HTR-8/SVneo (cell line): ENCODE measurements around the gene CD2AP.
"Not testable (repeated sequence)": the region's sequence is repeated elsewhere in the genome, so short reads cannot be mapped to it uniquely, and the experiment has no call there.

Source experiments
- DNase-seq: peaks from one replicate; pipeline ENCODE4 v3.0.0; 2011; ENCODE audit warnings: low spot score, mixed read lengths; ENCODE audit not compliant: insufficient read length
- FAIRE-seq: peaks from 2 replicates; lab custom pipeline; 2011; peaks lifted over from hg19 to GRCh38; lab: Jason Lieb, UNC

Gene CD2AP

DNA sequence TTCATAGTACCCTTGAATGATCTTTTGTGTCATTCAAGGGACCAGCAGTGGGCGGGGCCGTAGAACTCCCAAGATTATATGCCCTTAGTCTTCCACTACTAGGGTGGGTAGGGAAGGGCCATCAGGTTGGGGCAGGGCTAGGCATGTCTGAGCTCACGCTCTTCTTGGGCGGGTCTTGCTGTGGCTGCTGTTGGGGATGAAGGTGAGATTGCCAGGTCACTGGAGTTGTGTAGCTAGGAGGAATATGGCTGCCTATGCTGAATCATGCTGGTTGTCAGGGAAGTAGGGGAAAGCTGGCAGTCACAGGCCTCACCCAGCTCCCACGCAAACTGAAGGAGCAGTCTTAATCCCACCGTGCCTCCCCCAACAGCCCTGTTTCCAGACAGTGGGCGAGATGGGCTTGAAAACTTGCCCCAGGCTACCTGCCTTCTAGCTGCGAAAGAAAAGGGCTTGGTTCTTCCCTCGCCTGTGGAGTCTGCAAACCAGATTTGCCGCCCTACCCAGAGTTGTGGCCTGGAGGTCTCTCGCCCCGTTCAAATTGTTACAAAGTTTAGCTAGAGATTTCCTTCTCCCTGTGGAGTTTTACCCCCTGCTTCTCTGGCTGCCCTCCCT, 144.4 kb downstream of the CD2AP start:
- FAIRE-seq (peak; percentile 20), DNase-seq (no peak)

DNA sequence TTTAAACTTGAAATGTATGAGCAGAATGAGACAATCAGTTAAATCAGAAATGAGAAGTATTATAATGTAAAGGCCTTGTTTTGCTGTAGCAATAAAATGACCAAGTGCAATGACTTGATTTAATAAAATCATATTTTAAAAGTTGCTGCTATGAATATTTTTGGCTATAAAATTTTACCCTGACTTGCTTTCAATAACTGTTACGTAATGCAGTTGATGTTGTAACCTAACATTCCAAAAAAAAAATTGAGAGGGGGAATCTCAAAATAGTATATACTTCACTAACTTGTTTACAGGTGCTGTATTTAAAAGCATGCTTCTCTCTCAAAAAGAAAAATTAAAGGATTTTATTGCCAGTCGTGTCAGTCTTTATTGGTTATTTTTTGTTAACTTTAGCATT, 149.2 kb downstream of the CD2AP start:
- DNase-seq = no peak
- FAIRE-seq = no peak

DNA sequence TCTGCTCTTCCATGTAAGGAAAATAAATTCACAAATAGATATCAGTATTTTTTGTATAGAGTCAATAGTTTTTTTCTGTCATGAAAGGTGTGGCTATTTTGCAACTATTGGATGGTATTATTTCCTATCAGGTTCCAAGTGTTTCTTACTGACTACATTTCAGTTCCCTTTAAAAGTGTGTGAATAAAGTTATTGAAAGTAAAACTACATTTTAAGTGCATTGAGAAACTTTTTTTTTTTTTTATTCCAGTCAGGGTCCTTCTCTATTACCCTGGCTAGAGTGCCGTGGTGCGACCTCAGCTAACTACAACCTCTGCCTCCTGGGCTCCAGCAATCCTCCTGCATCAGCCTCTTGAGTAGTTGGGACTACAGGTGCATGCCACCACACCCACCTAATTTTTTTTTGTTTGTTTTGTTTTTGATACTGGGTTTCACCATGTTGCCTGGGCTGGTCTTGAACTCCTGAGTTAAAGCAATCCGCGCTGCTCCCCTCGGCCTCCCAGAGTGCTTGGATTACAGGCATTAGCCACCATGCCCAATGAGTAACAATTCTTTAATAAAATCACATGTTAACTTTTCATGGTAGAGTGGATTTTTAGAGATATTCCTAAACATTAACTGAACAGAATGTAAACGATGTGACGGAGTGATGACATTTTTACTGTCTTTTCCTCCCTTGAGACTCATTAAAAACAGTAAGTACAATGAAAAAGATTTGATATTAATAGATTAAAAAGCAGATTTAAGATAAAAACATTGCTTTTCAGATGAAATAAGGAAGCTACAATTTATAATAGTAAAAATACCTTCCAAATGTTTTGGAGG, 151.1 kb downstream of the CD2AP start:
- DNase-seq = no peak
- no peak for FAIRE-seq

DNA sequence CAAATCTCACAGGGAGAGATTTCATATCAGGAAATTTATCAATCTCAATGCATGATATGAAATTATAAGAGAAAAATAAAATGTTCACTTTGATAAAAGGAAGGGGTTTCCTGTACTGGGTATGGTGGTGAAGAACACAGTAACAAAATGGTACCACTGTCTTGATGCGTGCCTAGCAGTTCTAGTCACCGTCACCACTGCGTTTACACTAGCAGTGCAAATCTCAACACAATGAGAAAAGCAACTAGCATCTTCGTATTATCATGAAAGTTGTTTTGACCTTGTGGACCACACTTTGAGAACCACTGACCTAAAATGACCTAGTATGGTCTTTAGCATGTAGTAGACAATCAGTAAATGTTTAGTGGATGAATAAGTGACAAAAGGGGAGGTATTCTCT, 152.4 kb downstream of the CD2AP start:
- DNase-seq (no peak), FAIRE-seq (no peak)

DNA sequence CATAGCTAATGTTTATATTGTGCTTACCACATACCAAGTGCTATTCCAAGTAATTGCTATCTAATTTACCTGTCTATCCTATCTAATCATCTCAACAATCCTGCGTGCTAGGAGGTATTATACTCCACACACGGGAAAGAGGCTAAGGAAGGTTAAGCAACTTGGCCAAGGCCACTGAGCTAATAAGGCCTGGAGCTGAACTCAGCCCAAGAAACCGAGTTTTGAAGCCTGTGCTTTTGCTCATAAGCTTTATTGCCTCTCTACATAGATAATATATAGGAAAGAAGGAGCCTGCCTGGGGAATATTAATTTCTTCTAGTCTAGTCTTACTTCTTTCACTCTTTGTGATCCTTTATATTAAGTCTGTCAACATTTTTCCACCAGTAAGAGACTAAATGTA, 153.0 kb downstream of the CD2AP start:
- FAIRE-seq (no peak), DNase-seq (no peak)

DNA sequence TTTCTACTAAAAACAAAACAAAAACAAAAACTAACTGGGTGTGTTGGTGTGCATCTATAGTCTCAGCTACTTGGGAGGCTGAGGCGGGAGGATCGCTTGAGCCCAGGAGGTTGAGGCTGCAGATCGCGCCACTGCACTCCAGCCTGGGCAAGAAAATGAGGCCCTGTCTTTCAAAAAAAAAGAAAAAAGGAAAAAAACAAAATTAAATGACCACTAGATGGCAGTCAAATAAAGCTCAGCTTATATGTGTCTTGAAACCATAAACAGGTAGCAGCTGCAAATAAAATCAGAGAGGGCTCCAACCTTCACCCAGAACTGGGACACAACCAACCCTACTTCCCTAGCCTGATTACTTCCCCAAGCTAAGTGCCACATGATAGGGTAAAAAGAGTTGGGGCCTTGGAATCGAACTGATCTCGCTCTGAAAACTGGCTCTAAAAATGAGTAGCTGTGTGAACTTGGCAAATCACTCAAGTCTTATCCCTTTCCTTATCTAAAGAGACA, 153.7 kb downstream of the CD2AP start:
- FAIRE-seq (no peak), DNase-seq (peak; percentile 39)

DNA sequence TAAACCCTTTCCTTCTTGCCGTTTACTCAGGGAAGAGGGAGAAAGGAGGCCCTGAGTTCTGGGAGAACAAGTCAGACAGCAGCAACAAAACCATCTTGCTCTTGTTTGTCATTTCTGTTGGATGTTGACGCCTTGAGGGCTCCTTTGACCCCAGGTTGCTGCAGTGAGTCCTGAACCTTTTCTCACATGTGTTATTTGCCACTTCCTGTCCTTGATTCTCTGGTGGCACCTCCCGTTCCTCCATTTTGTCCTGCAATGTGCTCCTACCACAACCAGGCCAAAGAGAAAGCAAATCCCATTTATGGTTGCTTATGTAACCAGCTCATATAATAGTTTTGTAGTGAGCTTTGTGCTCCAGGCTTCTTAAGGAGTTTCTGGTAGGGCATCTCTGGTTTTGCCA, 154.2 kb downstream of the CD2AP start:
- FAIRE-seq (no peak), DNase-seq (no peak)

DNA sequence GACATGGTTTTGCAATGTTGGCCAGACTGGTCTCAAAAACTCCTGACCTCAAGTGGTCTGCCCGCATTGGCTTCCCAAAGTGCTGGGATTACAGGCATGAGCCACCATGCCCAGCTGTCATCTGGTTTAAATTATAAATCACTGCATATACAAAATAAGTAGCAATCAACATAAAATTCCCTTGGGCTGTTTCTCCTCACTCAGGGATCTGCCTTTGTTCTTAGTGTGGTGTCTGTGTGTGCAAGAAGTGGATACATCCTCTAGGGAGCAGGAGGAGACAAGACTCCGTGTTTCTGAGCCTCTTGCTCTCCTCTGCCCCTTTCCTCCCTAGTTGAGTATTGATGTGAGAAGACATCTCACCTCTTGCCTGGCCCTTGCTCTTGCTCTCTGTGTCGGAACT, 155.6 kb downstream of the CD2AP start:
- FAIRE-seq (no peak), DNase-seq (peak; percentile 36)

DNA sequence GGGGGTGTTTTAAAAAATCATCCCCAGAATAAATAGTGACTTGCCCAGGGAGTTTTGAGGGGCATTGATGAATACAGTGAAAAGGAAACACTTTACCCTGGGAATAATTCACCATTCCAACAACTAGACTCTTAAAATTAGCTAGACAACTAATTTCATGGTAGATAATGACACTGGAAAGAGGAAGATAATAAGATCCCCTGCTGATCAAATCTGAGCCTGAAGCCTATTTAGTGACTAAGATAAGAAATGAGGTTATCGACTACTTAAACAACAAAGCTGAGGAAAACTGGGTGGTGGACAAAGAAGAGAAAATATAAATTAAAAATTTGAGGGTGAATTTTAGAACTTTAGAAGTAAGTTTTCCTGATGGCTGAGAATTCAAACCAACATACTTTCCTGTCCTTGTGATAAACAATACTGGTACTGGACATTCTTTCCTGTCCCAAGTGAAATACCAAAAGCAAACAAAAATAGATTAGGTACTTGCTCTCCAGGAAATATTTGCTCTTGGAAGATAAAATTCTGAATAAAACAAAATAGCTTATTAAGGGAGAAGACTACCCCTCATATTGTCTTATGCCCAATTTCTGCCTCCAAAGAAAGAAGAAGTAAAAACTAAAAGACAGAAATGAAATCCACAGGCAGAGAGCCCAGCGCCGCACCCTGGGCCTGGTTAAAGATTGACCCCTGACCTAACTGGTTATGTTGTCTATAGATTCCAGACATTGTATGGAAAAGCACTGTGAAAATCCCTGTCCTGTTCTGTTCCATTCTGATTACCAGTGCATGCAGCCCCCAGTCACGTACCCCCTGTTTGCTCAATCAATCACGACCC, 156.8 kb downstream of the CD2AP start:
- DNase-seq (no peak), FAIRE-seq (no peak)

DNA sequence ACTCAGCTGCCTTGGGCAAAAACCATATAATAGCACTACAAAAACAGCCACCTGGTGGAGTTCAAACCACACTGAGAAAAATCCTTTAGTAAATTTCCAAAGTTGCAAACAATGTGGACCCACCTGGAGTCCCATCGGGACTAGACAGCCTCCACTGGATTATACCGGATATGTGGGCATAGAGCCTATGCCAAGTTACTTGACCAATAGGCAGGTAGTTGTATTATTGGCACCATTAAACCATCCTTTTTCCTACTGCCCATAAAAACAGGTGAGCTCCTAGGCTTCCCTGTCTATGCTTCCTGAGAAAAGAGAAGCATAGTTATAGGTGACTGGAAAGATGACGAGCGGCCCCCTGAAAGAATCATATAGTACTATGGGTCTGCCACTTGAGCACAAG, 169.1 kb downstream of the CD2AP start:
- DNase-seq = no peak
- no peak for FAIRE-seq

DNA sequence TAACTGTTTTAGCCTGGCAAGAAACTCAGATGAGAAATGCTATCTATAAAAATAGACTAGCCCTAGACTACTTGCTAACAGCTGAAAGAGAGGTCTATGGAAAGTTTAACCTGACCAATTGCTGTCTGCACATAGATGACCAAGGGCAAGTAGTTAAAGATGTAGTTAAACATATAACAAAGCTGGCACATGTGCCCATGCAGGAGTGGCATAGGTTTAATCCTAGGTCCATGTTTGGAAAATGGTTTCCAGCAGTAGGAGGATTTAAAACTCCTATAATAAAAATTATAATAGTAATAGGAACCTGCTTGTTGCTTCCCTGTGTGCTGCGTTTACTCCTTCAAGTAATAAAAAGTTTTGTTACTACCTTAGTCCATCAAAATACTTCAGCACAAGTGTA, 169.6 kb downstream of the CD2AP start:
- DNase-seq = no peak
- FAIRE-seq = no peak

DNA sequence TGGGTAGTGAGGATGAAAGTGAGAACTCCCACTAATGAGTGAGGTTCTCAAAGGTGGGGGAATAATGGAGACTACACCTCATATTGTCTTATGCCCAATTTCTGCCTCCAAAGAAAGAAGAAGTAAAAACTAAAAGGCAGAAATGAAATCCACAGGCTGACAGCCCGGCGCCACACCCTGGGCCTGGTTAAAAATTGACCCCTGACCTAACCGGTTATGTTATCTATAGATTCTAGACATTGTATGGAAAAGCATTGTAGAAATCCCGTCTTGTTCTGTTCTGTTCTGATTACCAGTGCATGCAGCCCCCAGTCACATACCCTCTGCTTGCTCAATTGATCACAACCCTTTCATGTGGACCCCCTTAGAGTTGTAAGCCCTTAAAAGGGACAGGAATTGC, 170.0 kb downstream of the CD2AP start:
- not testable (repeated sequence) for FAIRE-seq, DNase-seq

DNA sequence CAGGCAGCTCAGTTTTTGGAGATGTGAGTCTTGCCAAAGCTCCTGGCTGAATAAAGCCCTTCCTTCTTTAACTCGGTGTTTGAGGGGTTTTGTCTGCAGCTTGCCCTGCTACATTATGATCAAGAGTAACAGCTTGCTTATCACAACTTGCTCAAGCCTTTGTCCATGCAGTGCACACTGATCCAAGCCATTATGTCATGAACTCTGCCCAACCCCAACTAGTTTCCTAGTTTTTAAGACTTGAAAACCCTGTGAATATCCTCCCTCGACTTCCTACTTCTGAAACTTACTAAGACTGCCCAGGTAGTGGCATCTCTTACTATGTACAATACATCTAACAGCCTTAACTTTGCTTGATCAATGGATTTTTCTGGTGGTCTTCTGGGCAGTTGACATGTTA, 170.4 kb downstream of the CD2AP start:
- FAIRE-seq (no peak), DNase-seq (no peak)

DNA sequence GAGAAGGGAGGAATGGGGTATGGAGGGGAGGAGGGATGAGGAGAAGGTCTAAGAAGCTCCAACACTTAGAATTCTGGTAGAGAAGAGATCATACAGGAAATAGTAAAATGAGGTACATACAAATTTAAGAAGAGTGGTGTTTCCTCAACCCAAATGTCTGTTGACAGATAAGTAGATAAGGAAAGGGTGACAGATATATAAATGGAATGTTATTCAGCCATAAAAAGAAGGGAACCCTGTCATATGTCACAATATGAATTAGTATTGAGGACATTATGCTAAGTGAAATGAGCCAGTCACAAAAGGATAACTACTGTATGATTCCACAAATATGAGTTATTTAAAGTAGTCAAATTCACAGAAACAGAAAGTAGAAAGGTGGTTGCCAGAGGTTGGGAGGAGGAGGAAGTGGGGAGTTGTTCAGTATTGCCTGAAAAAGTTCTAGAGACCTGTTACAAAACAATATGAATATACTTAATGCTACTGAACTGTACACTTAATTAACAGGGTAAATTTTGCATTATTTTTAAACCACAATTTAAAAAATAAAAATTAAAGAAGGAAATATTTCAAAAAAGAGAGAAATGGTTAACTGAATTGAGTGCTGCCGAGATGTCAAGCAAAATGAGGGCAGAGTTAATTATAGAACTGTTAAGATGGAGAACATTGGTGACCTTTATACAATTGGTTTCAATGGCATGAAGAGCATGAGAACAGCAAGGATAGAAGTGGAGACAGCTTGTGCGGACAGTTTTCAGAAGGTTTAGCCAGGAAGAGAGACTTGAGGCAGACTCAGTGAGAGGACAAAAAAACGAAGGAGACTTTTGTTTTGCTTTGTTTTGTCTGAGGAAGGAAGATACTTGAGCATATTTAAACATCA, 173.2 kb downstream of the CD2AP start:
- FAIRE-seq (no peak), DNase-seq (no peak)

DNA sequence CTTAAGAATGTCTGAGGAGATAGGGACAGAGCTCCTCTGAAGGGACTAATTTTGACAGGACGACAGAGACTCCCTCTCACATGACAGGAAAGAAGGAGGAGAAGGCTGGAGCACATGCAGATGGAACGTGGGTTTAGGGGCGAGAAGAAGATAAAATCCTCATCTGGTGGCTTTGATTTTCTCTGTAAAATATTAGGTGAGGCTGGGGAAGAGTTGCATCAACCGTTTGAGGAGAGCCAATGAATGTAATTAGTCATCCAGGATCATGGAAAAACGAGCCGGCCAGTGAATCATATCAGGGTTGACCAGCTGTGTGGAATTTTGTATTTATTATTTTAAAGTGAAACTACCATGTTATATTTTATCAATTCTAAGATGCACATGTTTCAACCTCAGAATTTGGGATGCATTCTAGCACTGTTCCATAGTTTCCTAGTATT, 173.9 kb downstream of the CD2AP start:
- FAIRE-seq = no peak
- DNase-seq = no peak

DNA sequence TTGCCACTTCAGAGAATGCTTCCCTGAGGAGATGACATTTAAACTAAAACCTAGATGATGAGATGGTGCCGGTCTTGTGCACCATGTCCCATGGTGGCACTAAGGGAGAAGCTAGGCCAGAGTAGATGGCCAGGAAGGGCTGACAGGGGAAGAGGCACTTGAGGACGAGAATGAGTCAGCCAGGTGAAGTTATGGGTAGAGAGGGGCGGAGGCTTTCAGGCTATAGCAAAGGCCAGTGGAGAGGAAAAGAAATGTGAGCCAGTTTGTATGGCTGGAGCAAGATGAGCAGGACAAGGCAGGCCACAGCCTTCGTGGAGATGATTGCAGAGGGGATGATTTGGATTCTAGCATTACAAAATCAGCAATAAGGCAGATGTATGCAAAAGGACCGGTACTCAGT, 176.1 kb downstream of the CD2AP start:
- no peak for DNase-seq
- FAIRE-seq = no peak

DNA sequence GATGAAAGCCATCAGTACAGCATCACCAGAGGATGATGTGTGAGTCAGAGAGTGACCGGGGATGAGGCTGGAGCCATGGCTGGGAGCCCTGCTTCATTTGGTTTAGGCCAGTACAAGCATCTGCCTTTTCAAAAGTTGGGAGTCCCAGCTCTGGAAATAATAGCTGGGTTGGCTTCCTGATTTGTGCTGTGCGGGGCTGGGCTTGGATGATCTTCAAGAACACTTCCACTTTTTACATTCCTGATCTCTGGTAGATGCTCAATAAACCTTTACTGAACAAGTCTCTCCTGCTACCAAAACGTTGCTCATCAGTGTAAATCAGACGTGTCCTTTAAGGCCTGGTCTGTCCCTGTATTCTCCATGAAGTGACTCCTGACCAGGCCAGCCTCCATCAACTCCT, 176.7 kb downstream of the CD2AP start:
- no peak for DNase-seq
- FAIRE-seq = no peak

DNA sequence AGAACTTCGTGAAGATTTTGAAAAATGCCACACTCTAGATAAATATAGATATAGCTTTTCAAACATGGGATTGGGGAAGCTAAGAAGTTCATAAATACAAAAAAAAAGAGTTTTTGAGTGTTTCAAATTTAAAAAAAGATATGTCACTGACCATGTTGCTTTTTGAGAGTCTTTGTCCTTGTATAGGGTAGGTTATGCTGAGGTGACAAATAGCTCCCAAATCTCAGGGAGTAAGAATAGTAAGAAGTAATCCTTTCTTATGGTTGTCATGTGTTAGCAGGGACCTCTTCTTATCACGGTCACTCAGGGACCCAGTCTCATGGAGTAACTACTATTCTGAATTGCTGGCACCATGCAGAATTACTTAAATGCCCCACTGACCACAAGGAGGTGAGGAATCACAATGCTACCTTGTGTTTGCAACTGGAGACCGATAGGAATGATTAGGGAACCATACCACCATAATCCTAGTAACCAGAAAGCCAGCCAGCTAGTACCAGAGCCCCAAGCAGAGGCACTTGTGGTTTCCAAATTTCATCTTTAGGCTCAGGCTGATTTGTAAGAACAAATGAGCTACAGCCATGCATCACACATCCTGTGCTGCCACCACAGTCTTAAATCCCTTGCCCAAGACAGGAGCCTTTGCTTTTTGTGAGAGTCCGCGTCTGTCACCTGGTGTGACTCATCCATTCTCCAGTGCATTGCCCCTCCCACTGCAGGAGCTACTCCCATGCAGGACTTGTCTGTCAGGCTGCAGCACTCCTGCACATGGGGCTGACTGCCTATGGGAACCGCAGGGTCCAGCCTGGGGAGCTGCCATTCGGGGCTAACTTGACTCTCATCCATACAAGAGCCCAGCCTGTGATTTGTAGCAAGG, 178.4 kb downstream of the CD2AP start:
- FAIRE-seq = no peak
- peak; percentile 43 for DNase-seq

DNA sequence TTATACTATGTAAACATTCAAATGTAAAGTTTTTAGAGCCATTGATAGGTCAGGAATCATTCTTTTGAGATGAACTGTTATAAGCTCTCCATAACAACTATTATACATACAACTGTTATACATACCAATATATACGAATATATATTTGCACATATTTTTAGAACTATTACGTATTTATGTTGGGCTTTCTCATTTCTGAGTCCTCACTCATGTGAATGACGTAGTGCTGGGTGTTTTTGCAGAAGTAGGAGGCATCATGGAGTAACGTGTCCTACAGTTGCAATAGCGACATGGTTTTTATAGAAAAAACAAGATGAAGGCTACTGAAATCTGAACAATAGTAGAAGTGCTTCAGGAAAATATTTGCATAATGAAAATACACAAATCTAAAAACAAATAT, 184.4 kb downstream of the CD2AP start:
- DNase-seq (no peak), FAIRE-seq (no peak)
